SK-N-SH treated with all-trans-retinoic acid at 6 μM for 48 hours (cell line): ENCODE measurements around the gene RRM2.

Source experiments
- ATAC-seq: fragments of 200-7000 bp; cut with Tn5 transposase; 3 replicates; pipeline ENCODE4 v1.9.1; 2020; ENCODE audit warnings: mild to moderate bottlenecking, moderate library complexity
- ARNTL ChIP-seq: fragments of 450-650 bp; formaldehyde crosslinking; IDR thresholded peaks from 2 replicates; pipeline ENCODE4 v1.5.0; 2020; ENCODE audit warnings: low read depth, mild to moderate bottlenecking, moderate library complexity, borderline replicate concordance
- BACH2 ChIP-seq: fragments of 250-450 bp; sonication (Bioruptor Pico); IDR thresholded peaks from 2 replicates; pipeline ENCODE4 v1.9.0; 2021; ENCODE audit warnings: mild to moderate bottlenecking, borderline replicate concordance
- CREB5 ChIP-seq: fragments of 250-450 bp; sonication (Bioruptor Pico); IDR thresholded peaks from 2 replicates; pipeline ENCODE4 v1.5.1; 2020; ENCODE audit warnings: low read depth, mild to moderate bottlenecking, moderate library complexity
- CSDC2 ChIP-seq: fragments of 250-450 bp; sonication (Bioruptor Pico); IDR thresholded peaks from 2 replicates; pipeline ENCODE4 v1.5.0; 2020; ENCODE audit warnings: mild to moderate bottlenecking, moderate library complexity
- CSRNP3 ChIP-seq: fragments of 250-450 bp; sonication (Bioruptor Pico); IDR thresholded peaks from 2 replicates; pipeline ENCODE4 v1.5.1; 2021; ENCODE audit warnings: mild to moderate bottlenecking, moderate library complexity
- ESRRG ChIP-seq: fragments of 250-450 bp; sonication (Bioruptor Pico); IDR thresholded peaks from 2 replicates; pipeline ENCODE4 v1.6.1; 2021; ENCODE audit warnings: mild to moderate bottlenecking
- ISL1 ChIP-seq: fragments of 250-450 bp; sonication (Bioruptor Pico); IDR thresholded peaks from 2 replicates; pipeline ENCODE4 v2.1.2; 2022; ENCODE audit warnings: mild to moderate bottlenecking, moderate library complexity
- OSR1 ChIP-seq: fragments of 250-450 bp; sonication (Bioruptor Pico); IDR thresholded peaks from 2 replicates; pipeline ENCODE4 v1.8.0; 2022; ENCODE audit warnings: moderate library complexity, mild to moderate bottlenecking, inconsistent platforms
- PATZ1 ChIP-seq: fragments of 250-450 bp; sonication (Bioruptor Pico); IDR thresholded peaks from 2 replicates; pipeline ENCODE4 v1.8.0; 2020; ENCODE audit warnings: mild to moderate bottlenecking, moderate library complexity, borderline replicate concordance
- POU6F1 ChIP-seq: fragments of 250-450 bp; sonication (Bioruptor Pico); IDR thresholded peaks from 2 replicates; pipeline ENCODE4 v1.8.0; 2021; ENCODE audit warnings: low read depth, mild to moderate bottlenecking, moderate library complexity, borderline replicate concordance
- PPARA ChIP-seq: fragments of 250-450 bp; sonication (Bioruptor Pico); IDR thresholded peaks from 2 replicates; pipeline ENCODE4 v1.5.0; 2020; ENCODE audit warnings: mild to moderate bottlenecking, borderline replicate concordance
- RARB ChIP-seq: fragments of 250-450 bp; sonication (Bioruptor Pico); IDR thresholded peaks from 2 replicates; pipeline ENCODE4 v1.8.0; 2021; ENCODE audit warnings: mild to moderate bottlenecking, moderate library complexity
- SNAI2 ChIP-seq: fragments of 250-450 bp; sonication (Bioruptor Pico); IDR thresholded peaks from 2 replicates; pipeline ENCODE4 v1.5.0; 2020; ENCODE audit warnings: mild to moderate bottlenecking, moderate library complexity
- TCF4 ChIP-seq: fragments of 250-450 bp; sonication (Bioruptor Pico); IDR thresholded peaks from 2 replicates; pipeline ENCODE4 v1.8.0; 2021; ENCODE audit warnings: mild to moderate bottlenecking, moderate library complexity, borderline replicate concordance
- TOX ChIP-seq: fragments of 250-450 bp; sonication (Bioruptor Pico); IDR thresholded peaks from 2 replicates; pipeline ENCODE4 v1.8.0; 2021; ENCODE audit warnings: mild to moderate bottlenecking, moderate library complexity, borderline replicate concordance
- TSHZ2 ChIP-seq: fragments of 250-450 bp; sonication (Bioruptor Pico); IDR thresholded peaks from 2 replicates; pipeline ENCODE4 v1.5.0; 2020; ENCODE audit warnings: mild to moderate bottlenecking, moderate library complexity
- ZC3H10 ChIP-seq: fragments of 250-450 bp; sonication (Bioruptor Pico); IDR thresholded peaks from 2 replicates; pipeline ENCODE4 v1.5.1; 2021; ENCODE audit warnings: mild to moderate bottlenecking, moderate library complexity
- ZFP3 ChIP-seq: fragments of 250-450 bp; sonication (Bioruptor Pico); IDR thresholded peaks from 2 replicates; pipeline ENCODE4 v1.5.0; 2020; ENCODE audit warnings: mild to moderate bottlenecking, moderate library complexity
- ZFP30 ChIP-seq: fragments of 450-650 bp; formaldehyde crosslinking; IDR thresholded peaks from 2 replicates; pipeline ENCODE4 v1.5.0; 2022; ENCODE audit warnings: mild to moderate bottlenecking, moderate library complexity
- ZNF565 ChIP-seq: fragments of 450-650 bp; formaldehyde crosslinking; conservative IDR thresholded peaks from 2 replicates; pipeline ENCODE4 v1.5.0; 2020; ENCODE audit warnings: low read depth, mild to moderate bottlenecking, moderate library complexity
- ZNF70 ChIP-seq: fragments of 450-650 bp; formaldehyde crosslinking; IDR thresholded peaks from 2 replicates; pipeline ENCODE4 v1.5.0; 2020; ENCODE audit warnings: mild to moderate bottlenecking, moderate library complexity
- ZNF8 ChIP-seq: fragments of 450-650 bp; formaldehyde crosslinking; IDR thresholded peaks from 2 replicates; pipeline ENCODE4 v1.5.0; 2020; ENCODE audit warnings: mild to moderate bottlenecking, moderate library complexity

RRM2 gene

GRCh38 chr2:10084223-10084865 lies 38.2 kb upstream of the RRM2 start (continued):
- TF ChIP-seq TCF4 (CRISPR knock-in tag) (no peak), CSDC2 (no peak), ESRRG (CRISPR knock-in tag) (no peak), ZFP3 (no peak), RARB (CRISPR knock-in tag) (no peak), BACH2 (CRISPR knock-in tag) (no peak), OSR1 (no peak)

- ATAC-seq: no peak
- no peak for TF ChIP-seq ISL1 (CRISPR knock-in tag)
- no peak for TF ChIP-seq ARNTL (CRISPR knock-in tag)
- TF ChIP-seq CREB5: no peak
- TF ChIP-seq PPARA (CRISPR knock-in tag): no peak
- no peak for TF ChIP-seq TOX
- no peak for TF ChIP-seq ZNF8 (CRISPR knock-in tag)
- no peak for TF ChIP-seq TSHZ2 (CRISPR knock-in tag)
- no peak for TF ChIP-seq ZFP30 (CRISPR knock-in tag)
- TF ChIP-seq SNAI2: no peak
- no peak for TF ChIP-seq RARB (CRISPR knock-in tag)
- no peak for TF ChIP-seq POU6F1 (CRISPR knock-in tag)
- TF ChIP-seq PATZ1 (CRISPR knock-in tag): no peak
- no peak for TF ChIP-seq ZNF70 (CRISPR knock-in tag)
- no peak for TF ChIP-seq CSDC2
- no peak for TF ChIP-seq ESRRG (CRISPR knock-in tag)
These were observed 37.4 kb upstream of the RRM2 start for GRCh38 chr2:10085043-10085667.

GRCh38 chr2:10085668-10086059 lies 36.9 kb upstream of the RRM2 start:
- ATAC-seq: no peak
- no peak for TF ChIP-seq CREB5
- no peak for TF ChIP-seq ISL1 (CRISPR knock-in tag)
- no peak for TF ChIP-seq ZNF8 (CRISPR knock-in tag)
- TF ChIP-seq ZNF565 (CRISPR knock-in tag): no peak
- TF ChIP-seq POU6F1 (CRISPR knock-in tag): no peak
- no peak for TF ChIP-seq SNAI2
- no peak for TF ChIP-seq TCF4 (CRISPR knock-in tag)
- no peak for TF ChIP-seq ZFP3
- TF ChIP-seq ZC3H10: no peak
- TF ChIP-seq ARNTL (CRISPR knock-in tag): no peak
- TF ChIP-seq CSDC2: no peak
- no peak for TF ChIP-seq CSRNP3
- no peak for TF ChIP-seq OSR1
- TF ChIP-seq ZNF70 (CRISPR knock-in tag): no peak
- no peak for TF ChIP-seq TOX
- TF ChIP-seq PPARA (CRISPR knock-in tag): no peak
- TF ChIP-seq PATZ1 (CRISPR knock-in tag): no peak
